G401 (cell line): ENCODE data around the gene RBM14. TPM values are rescaled to one million over a fixed set of nuclear protein-coding genes. Genes with fewer than 3 reads are reported as not detected.
"Not testable (repeated sequence)": the region's sequence is repeated elsewhere in the genome, so short reads cannot be mapped to it uniquely, and the experiment has no call there.

ENCODE experiments used
- DNase-seq: peaks from one replicate; pipeline ENCODE4 v3.0.0-alpha.2; 2015; ENCODE audit warnings: low spot score
- in situ Hi-C: cut with HindIII; loops from 2 replicates; pipeline ENCODE4 v1.10.0; 2016; ENCODE audit warnings: low sequenced_read_pairs, mixed read lengths
- total RNA-seq: library from RNA; depleted of rRNA; stranded (reverse); fragments of >200 nt; shearing (Covaris generic); gene quantifications from 2 replicates; pipeline ENCODE4 v1.2.3, GENCODE V29; 2014

Gene RBM14
- total RNA-seq, 1 experiment from 2014 or later, result 68.8 TPM

DNA sequence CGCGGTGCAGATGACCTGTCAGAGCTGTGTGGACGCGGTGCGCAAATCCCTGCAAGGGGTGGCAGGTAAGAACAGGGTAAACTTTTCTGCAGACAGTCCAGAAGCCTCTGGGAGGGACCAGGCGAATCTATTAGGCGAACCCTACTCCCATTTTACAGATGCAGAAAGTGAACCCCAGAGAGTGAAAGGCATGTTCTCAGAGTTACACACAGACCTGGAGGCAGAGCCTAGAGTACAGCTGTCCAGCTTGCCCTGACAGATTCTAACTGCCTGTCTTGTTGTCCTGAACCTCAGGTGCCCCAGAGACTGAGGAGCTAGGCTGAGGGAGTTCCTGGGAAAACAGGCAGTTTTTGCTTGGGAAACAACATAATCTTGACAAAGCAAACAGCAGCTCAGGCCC, 22.8 kb upstream of the RBM14 start:
- in situ Hi-C loops, result no loop called here

DNA sequence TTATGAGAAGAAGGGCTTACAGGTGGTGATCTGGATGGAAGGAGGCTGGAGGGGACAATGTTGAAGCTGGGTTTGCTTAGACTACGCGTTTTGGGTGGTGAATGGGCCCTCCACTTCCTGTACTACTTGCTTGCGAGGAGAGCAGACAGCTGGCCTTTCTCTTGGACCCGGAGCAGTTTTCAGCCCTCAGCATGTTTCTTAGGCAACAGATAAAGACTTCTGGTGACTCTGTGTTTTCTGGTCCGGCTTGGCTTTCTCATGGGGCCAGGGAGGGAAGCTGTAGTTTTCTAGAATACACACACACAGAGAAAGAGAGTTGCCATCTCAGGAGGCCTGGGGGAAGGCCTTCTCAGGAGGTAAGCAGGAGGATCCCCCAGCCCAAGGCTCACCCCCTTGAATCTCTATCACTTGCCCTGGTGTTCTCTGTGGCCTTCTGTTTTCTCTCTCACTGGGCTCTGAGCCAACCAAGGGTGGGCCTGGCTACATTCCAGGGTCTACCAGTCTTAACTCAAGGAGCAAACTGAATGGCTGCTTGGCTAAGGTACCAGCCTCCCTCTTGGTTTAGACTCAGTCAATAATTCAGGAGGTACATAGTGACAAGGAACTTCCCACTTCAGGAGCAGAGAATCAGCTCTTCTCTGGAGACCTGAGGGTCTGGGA, 21.1 kb upstream of the RBM14 start:
- in situ Hi-C loops, result no loop called here
- no peak for DNase-seq

More for the DNA sequence above, 22.8 kb upstream of the RBM14 start:
- DNase-seq, result no peak

DNA sequence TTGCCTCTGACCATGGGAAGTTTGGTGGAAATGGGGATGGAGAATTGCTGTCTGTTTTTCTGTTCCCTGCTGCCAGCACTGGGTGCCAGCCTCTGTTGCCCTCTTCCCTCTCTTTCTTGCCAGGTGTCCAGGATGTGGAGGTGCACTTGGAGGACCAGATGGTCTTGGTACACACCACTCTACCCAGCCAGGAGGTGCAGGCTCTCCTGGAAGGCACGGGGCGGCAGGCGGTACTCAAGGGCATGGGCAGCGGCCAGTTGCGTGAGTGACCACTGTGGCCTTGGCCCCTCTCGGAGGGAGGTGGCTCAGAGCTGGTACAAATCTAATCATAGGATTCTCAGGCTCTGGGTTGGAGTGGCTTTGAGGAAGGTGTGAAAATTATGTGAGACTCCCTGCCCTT, 17.4 kb upstream of the RBM14 start:
- in situ Hi-C loops, result no loop called here
- peak; percentile 65 for DNase-seq

DNA sequence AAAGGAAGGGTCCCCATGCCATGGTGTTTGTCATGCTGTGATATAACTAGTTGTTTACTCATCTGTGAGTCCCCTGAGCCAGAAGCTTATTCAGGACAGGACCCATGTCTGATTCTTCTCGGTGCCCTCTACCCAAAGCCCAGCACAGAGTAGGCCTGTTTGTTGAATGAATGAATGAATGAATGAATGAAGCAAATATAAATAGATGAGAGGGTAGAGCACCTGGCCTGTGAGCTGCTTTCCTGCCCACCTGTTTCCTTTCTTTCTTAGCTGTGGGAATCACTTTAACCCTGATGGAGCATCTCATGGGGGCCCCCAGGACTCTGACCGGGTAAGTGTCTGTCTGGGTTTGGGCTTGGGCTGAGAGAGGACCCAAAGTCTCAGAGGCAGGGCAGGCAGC, 16.2 kb upstream of the RBM14 start:
- in situ Hi-C loops, result no loop called here
- DNase-seq, result no peak

DNA sequence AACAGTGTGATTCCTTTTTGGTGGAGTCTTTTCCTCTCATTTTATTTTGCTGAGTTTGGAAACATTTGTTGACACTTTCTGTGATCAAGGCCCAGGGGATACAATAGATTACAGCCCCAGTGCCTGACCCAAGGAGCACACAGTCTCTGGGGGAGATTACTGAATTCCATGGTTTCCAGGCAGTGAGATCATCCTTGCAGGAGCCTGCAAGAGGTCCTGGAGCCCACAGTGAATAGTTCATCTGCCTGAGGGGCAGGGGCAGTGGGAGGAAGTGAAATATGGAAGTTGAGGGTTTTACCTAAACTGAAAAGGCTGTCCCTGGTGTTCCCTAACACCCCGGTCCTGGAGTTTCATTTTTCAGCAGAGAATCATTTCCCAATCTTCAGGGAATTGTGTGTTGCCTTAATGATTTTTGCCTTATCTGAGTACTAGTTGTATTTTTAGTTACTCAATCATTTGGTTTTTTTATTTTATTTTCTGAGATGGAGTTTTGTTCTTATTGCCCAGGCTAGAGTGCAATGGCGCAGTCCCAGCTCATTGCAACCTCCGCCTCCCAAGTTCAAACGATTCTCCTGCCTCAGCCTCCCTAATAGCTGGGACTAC, 15.7 kb upstream of the RBM14 start:
- in situ Hi-C loops, result no loop called here
- no peak for DNase-seq

DNA sequence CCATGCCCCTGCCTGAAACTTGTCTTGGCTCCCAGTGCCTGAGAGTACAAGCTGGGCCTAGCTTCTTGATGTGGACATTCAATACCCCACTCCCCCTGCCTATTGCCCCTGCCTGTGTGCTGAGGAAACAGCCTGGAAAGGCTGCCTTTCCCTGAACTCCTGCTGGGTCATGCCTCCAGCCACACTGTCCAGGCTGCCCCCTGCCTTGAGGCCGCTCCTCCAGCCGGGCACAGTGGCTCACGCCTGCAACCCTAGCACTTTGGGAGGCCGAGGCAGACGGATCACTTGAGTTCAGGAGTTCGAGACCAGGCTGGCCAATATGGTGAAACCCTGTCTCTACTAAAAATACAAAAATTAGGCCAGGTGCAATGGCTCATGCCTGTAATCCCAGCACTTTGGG, 13.4 kb upstream of the RBM14 start:
- DNase-seq, result no peak
- in situ Hi-C loops, result no loop called here

DNA sequence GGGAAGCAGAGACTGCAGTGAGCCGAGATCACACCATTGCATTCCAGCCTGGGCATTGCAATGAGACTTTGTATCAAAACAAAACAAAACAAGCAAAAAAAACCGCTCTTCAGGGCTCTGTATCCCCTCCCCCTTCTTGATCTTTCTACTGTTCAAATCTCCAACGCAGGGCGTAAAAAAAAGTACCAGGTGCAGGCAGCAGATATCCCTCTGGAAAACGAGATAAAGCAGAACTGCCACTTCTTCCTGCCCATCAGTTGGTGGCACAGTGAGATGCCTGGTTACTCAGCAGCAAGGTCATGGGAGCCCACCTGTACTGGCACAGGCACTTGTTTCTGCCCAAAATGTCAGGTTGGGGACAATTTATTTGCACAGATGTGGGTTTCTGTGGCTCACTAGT, 12.3 kb upstream of the RBM14 start:
- in situ Hi-C loops, result no loop called here
- no peak for DNase-seq

DNA sequence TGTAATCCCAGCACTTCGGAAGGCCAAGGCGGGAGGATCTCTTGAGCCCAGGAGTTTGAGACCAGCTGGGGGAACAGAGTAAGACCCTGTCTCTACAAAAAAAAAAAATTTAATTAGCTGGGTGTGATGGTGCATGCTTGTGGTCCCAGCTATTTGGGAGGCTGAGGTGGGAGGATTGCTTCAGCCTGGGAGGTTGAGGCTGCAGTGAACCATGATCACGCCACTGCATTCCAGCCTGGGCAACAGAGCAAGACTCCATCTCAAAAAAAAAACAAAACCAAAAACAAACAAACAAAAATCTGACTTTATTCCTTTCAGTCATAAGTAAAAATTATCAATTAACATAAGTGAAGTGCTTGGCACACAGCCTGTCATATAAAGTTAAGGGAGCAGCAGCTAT, 9.8 kb upstream of the RBM14 start:
- DNase-seq, in situ Hi-C loops: not testable (repeated sequence)

DNA sequence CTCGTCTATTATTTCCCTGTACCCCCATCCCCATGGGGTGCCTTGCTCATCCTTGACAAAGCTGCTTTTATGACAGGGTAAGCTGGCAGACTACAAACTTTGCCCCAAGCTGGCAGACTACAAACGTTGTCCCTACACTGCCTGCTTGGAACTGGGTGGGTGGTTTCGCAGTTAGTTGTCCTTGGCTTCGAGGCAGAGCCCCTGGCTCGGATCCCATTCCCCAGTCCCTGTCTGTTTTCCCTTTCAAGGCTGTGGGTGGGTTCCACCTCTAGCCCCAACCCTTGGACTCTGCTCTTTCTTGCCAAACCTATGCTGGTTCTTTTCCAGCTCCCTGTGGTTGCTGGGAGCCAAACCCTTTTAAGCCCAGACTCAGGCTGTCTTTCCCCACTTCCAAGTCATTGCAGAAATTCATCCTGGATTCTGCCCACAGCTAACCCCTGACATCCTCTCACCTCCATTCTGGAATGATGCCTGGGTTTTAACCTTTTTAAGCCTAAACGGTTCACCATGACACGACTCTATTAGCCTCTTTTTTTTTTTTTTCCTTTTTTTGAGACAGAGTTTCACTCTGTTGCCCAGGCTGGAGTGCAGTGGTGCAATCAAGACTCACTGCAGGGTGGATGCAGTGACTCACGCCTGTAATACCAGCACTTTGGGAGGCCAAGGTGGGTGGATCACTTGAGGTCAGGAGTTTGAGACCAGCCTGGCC, 9.2 kb upstream of the RBM14 start:
- in situ Hi-C loops, result no loop called here
- DNase-seq, result peak; percentile 66

DNA sequence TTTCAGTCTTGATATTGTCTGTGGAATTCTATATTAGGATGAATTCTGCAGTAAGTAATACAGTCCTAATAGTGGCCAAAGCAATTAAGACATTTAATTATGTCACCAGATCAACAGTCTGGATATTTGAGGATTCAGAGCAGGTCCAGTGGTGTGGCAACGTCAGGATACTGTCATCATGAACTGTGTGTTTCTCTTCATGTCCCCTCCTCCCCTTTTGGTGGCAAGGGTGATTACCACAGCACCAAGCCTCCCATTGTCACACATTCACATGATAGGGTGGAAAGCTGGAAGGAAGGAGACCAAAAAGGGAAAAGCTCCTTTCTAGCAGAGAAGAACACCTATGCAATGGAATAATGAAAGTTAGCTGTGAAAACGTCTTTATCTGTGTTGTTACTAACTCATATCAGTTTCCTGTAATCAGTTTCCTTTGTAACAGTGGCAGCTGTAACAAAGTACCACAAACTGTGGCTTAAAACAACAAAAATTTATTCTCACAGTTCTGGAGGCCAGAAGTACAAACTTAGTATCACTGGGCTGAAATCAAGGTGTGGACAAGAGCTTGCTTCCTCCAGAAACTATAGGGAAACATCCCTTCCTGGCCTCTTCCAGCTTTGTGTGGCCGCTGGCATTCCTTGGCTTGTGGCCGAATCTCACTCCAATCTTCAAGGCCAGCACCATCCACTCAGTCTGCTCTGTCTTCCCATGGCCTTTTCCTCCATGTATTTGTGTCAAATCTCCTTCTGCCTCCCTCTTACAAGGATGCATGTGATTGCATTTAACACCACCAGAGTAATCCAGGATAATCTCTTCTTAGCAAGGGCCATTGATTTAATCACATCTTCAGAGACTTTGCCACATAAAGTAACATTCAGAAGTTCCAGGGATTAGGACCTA, 6.5 kb upstream of the RBM14 start:
- in situ Hi-C loops, result no loop called here
- DNase-seq, result no peak

DNA sequence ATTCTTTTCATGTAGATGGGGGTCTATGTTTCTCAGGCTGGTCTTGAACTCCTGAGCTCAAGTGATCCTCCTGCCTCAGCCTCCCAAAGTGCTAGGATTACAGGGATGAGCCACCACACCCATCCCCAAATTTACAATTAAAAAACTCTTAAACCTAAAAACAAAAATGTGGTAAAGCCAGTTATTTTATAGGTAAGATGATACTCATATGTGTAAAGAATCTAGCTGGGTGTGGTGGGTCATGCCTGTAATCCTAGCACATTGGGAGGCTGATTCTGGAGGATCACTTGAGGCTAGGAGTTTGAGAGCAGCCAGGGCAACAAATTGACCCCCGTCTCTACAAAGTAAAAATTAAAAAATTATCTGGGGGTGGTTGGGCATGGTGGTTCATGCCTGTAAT, 4.0 kb upstream of the RBM14 start:
- no peak for DNase-seq
- in situ Hi-C loops, result no loop called here

DNA sequence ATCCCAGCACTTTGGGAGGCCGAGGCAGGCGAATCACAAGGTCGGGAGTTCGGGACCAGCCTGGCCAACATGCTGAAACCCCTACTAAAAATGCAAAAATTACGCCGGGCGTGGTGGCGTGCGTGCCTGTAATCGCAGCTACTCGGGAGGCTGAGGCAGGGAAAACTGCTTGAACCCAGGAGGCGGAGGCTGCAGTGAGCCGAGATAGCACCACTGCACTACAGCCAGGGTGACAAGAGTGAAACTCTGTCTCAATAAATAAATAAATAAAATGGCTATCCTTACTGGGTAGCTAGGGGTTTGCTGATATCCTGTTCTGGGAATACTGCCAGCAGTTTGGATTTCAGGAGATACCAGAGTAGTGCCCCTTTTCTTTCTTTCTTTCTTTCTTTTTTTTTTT, 2.4 kb upstream of the RBM14 start:
- in situ Hi-C loops, result no loop called here
- no peak for DNase-seq

DNA sequence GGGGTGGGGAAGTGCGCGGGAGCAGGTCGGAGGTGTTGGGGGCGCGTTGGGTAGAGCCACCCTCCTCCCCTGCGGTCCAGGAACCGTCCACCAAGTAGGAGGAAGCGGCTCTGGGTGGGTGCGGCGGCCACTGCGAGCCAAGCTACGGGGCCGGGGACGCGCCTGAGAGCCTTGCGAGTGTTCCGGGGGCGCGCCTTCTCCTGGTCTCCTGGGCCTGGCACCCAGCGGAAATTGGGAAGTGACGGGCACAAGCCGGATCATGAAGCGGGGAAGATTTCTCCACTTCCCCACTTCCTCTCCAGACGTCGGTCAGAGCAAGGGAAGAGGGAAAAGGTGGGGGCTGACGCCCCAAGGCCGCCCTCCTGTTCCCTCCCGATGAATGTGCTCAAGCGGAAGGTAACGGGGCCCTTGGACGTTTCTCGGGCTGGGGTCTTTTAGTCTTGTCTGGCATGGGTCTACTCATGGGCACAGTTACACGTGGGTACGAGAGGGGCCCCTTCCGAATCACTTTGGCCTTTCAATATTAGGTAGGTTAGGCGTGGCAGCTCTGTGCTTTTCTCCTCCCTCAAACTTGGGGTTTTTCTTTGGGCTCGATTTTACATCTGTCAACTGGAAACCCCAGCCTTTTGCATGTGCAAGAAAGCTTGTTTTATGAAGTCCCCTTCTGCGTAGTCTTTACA, 865 bp downstream of the RBM14 start:
- DNase-seq, result no peak
- in situ Hi-C loops, result no loop called here

DNA sequence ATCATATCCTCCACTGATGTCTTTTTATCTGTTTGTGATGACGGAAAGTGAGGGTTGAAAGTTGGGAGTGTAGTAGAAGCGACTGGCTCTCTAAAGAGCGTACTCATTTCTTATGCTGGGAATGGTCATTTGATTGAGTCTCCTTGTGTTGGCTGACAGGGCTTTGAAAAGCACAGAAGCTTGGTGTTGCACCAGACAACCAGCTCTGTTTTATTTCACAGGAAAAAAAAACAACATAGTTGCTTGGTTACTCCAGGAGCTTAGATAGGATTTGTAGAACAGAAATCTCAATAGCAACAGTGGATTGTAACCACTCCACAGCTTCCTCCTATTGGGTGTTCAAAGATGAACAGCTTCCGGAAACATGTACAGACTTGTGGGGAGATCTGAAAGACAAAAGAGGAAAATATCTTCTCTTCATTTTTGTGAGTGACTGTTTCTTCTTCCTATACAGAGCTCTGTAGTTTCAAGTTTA, 2.7 kb downstream of the RBM14 start:
- DNase-seq, result peak; percentile 34

DNA sequence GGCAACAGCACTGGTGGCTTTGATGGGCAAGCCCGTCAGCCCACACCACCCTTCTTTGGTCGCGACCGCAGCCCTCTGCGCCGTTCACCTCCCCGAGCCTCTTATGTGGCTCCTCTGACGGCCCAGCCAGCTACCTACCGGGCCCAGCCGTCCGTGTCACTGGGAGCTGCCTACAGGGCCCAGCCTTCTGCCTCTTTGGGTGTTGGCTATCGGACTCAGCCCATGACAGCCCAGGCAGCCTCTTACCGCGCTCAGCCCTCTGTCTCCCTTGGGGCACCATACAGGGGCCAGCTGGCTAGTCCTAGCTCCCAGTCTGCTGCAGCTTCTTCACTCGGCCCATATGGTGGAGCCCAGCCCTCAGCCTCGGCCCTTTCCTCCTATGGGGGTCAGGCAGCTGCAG, 8.0 kb downstream of the RBM14 start:
- DNase-seq, result peak; percentile 34
- in situ Hi-C loops, result no loop called here

More for the DNA sequence above, 2.7 kb downstream of the RBM14 start:
- in situ Hi-C loops, result no loop called here

DNA sequence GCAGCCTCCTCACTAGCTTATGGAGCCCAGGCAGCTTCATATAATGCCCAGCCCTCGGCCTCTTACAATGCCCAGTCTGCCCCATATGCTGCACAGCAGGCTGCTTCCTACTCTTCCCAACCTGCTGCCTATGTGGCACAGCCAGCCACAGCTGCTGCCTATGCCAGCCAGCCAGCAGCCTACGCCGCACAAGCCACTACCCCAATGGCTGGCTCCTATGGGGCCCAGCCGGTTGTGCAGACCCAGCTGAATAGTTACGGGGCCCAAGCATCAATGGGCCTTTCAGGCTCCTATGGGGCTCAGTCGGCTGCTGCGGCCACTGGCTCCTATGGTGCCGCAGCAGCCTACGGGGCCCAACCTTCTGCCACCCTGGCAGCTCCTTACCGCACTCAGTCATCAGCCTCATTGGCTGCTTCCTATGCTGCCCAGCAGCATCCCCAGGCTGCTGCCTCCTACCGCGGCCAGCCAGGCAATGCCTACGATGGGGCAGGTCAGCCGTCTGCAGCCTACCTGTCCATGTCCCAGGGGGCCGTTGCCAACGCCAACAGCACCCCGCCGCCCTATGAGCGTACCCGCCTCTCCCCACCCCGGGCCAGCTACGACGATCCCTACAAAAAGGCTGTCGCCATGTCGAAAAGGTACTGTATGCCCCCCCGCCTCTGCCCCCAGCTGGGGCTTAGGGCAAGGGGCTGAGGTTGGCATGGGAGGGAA, 8.8 kb downstream of the RBM14 start:
- DNase-seq, result peak; percentile 80
- in situ Hi-C loops, result no loop called here

DNA sequence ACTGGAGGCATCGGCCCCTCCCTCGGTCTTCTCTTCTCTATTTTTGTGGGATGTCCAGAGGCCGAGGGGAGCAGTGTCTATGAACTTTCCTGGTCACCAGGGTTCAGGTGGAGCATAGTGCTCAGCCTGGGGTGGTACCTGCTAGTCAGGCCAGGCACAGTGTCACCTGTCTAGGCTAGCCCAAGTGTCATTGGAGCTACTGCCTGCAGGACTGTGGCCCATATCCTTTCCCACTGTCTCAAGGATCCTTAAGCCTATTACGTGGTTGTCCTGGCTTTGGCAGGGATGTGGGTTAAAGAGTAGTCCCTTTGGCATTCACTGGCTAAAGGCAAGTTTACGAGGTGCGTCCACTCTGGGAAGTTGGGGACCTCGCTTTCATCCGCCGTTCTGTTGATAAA, 9.3 kb downstream of the RBM14 start:
- in situ Hi-C loops, result no loop called here

DNA sequence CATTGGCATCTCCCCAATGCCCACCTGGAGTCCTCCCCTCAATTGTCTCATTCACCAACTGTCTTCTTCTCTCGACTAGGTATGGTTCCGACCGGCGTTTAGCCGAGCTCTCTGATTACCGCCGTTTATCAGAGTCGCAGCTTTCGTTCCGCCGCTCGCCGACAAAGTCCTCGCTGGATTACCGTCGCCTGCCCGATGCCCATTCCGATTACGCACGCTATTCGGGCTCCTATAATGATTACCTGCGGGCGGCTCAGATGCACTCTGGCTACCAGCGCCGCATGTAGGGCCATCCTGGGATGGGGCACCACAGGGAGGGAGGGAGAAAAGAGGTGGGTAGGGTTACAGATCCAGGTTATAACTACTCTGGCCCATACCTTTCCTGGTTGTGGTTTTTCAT, 10.0 kb downstream of the RBM14 start:
- in situ Hi-C loops, result no loop called here
- no peak for DNase-seq

More for the DNA sequence above, 9.3 kb downstream of the RBM14 start:
- no peak for DNase-seq
